HG03045 (cell line): ENCODE data around the gene NDUFA12.
"Not testable (repeated sequence)": the region's sequence is repeated elsewhere in the genome, so short reads cannot be mapped to it uniquely, and the experiment has no call there.

ENCODE experiments used
- ATAC-seq: cut with Tn5 transposase; IDR thresholded peaks from one replicate; pipeline ENCODE4 v1.9.1; 2021; ENCODE audit warnings: mild to moderate bottlenecking, moderate library complexity; ENCODE audit not compliant: unreplicated experiment

NDUFA12 gene

DNA sequence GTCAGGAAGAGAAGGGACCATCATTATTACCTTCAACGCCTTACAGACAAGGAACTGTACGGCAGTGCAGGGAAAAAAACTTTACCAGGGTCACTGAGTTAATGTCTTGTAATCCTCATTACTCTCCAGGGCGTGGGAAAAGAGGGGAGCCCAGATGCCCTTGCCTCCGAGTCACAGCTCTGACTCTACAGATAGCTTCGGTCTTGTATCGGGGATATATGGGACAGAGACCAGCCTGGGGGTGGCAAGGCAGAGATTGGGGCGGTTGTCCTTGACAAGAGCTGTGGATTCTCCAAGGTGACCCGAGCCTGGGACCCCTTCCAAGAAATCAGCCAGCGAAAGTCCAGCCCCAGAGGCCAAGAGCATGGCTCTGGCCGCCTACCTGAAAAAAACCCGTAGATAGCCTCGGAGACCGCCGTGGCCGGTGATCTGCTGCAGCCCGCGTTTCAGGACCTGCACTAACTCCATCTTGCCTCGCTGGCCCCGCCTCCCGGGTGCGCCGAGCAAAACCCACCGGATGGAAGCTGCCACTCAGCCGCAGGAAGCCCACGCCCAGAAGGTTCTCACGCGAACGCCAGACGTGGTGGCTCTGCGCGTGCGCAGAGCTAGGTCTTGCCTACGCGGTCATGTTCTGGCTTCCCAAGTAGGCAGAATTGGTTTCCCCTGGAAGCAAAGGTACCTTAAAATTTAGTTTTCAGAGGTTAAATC is at the start of gene NDUFA12:
NDUFA12 (minus strand) TSS at position 485 of the 708 bp plus-strand sequence; CDS start at position 468, 17 bp downstream.
- peak; percentile 99 for ATAC-seq

- no peak for ATAC-seq
These were observed 47.7 kb upstream of the NDUFA12 start for GRCh38 chr12:95051241-95051640.

DNA sequence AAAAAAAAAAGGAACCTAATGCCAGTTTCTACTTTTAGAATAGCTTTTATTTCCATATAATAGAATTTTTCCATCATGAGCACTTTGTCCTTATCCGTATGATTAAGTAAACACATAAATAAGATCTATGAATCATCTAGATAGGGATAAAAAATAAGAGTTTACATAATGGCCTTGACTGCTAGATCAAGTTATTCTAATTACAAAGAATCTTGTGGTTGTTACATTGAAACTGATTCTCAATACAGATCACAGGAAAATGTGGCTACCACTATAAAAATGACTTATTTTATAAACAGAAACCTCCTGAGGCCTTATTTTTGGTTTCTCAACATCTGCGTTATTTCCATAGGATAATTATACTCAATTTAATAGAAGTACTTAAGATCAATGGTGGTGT is 34.4 kb upstream of the NDUFA12 start:
- ATAC-seq: no peak

DNA sequence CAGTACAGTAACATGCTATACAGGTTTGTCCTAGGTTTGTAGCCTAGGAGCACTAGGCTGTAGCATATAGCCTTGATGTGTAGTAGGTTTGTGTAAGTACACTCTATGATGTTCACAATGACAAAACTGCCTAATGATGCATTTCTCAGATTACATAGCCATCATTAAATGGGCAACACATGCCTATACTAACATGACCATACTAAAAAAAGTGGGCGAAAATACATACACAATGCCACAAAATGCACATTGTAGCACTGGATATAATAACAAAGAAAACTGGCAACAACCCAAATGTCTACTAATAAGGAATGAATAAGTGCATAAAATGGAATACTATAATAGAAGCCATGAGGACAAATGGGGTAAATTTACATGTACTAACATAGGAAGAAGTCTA is 31.3 kb upstream of the NDUFA12 start:
- no peak for ATAC-seq

GRCh38 chr12:95022477-95022876 is 19.0 kb upstream of the NDUFA12 start:
- no peak for ATAC-seq

DNA sequence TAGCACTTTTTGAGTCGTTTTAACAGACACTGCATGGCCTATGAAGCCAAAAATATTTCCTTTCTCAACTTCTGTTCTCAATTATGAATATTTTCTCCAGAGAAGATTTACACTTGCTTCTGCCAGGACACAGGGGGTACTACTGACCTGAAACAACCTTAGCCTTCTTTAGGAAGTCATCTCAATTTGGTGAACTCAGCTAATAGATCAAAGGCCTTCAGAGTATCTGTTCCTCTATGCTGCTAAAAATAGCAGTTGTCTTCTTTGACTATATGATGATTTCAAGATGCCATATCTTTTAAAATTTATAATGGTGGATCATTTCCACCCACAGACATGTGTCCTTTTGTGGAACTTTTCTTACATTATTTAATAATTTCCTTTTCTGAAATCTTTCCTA is 14.0 kb upstream of the NDUFA12 start:
- no peak for ATAC-seq

GRCh38 chr12:95016120-95016519 is 12.6 kb upstream of the NDUFA12 start:
- ATAC-seq: no peak

GRCh38 chr12:95014554-95014953 is 11.1 kb upstream of the NDUFA12 start:
- no peak for ATAC-seq

DNA sequence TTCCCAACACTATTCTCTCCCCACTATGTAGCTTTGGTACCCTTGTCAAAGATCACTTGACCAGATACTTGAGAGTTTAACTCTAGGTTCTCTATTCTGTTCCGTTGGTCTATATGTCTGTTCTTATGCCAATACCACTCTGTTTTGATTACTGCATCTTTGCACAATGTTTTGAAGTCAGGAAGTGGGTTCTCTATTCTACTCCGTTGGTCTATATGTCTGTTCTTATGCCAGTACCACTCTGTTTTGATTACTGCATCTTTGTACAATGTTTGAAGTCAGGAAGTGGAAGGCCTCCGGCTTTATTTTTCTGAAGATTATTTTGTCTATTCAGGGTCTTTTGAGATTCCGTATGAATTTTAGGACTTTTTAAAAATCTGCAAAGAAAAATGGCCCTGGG is 2.7 kb upstream of the NDUFA12 start:
- ATAC-seq: no peak

DNA sequence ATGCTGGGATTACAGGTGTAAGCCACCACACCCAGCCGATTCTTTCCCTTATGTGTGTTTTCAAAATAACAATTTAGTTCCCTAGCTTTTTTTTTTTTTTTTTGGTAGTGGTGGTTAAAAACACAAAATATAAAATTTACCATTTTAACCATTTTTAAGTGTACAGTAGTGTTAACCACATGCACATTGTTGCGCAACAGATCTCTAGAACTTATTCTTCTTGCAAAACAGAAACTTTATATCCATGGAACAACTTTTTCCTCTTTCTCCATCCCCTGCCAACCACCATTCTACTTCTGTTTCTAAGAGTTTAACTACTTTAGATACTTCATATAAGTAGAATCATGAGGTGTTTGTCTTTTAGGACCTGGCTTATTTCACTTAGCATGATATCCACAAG is 1.1 kb upstream of the NDUFA12 start:
- ATAC-seq: no peak

- ATAC-seq: no peak
These were observed 400 bp upstream of the NDUFA12 start for GRCh38 chr12:95003921-95004272.

- ATAC-seq: no peak
These were observed 743 bp downstream of the NDUFA12 start for GRCh38 chr12:95002754-95003153.

DNA sequence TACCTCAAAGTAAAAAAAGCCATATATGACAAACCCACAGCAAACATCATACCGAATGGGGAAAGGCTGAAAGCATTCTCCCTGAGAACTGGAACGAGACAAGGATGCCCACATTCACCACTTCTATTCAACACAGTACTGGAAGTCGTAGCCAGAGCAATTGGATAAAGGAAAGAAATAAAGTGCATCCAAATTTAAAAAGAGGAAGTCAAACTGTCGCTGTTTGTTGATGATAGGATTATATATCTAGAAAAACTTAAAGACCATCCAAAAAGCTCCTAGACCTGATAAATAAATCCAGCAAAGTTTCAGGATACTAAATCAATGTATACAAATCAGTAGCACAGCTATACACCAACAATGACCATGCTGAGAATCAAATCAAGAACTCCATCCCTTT is 5.2 kb downstream of the NDUFA12 start:
- ATAC-seq: no peak

DNA sequence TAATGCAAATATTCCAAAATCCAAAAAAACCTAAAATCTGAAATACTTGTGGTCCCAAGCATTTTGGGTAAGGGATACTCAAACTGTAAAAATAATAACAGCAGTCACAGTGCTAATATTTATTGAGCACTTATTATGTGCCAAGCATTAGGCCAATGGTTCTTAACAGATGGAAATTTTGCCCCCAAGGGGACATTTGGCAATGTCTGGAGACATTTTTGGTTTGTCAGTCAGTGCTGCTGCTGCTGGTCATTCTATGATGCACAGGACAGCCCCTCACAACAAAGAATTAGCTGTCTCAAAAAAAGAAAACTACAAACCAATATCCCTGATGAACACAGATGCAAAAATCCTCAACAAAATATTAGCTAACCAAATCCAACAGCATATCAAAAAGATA is 5.8 kb downstream of the NDUFA12 start:
- no peak for ATAC-seq

DNA sequence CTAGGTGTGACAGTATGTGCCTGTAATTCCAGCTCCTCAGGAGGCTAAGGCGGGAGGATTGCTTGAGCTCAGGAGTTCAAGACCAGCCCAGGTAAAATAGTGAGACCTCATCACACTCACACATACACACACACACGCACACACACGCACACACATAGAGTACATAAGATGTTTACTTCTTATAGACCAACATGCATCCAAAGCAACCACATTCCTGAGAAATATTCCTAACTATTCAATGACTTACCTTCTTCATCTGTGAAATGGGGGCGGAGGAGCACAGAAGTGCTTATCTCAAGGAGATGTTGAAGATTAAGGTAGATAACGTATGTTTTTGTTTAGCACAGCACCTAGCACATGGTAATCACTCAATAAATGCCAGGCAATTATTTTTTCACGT is 6.4 kb downstream of the NDUFA12 start:
- no peak for ATAC-seq

- no peak for ATAC-seq
These were observed 9.2 kb downstream of the NDUFA12 start for GRCh38 chr12:94994312-94994711.

GRCh38 chr12:94993855-94994254 is 9.6 kb downstream of the NDUFA12 start:
- ATAC-seq: not testable (repeated sequence)

GRCh38 chr12:94990222-94990621 is 13.3 kb downstream of the NDUFA12 start:
- ATAC-seq: no peak

DNA sequence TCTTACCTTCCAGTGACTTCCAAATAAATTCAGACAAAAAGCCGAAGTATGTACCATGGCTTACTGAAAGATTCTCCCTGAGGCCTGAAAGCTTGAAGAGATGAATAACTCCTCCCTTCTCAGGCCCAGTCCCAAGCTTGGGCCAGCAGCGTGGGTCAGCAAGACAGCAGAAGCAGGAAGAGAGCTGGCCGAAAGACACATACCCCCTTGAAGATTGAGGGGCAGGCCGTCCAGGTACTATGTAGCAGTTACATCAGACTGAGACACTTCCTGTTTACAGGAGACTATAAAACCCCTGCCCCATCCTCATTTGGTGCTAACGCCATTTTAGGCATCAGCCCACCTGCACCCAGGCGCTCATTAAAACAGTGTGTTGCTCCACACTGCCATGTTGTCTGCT is 15.0 kb downstream of the NDUFA12 start:
- ATAC-seq: no peak

DNA sequence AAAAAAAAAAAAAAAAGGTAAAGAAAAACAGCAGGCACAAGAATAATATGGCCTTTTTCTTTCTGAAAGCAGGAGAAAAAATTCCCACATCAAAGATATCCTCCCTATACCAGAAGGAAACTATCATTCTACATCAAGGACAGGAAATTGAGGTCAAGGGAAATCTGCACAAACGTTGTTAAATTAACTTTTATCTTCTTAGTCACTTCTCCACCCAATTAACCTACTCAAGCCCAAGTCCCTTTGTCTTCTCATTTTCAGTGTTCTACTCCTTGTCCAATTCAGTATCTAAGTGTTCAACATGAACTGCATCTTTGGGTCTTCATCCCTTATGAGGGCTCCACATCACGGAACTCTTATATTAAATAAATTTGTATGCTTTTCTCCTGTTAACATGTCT is 15.7 kb downstream of the NDUFA12 start:
- no peak for ATAC-seq

GRCh38 chr12:94987076-94987669 is 16.3 kb downstream of the NDUFA12 start:
- no peak for ATAC-seq

GRCh38 chr12:94985099-94985498 is 18.4 kb downstream of the NDUFA12 start:
- not testable (repeated sequence) for ATAC-seq

DNA sequence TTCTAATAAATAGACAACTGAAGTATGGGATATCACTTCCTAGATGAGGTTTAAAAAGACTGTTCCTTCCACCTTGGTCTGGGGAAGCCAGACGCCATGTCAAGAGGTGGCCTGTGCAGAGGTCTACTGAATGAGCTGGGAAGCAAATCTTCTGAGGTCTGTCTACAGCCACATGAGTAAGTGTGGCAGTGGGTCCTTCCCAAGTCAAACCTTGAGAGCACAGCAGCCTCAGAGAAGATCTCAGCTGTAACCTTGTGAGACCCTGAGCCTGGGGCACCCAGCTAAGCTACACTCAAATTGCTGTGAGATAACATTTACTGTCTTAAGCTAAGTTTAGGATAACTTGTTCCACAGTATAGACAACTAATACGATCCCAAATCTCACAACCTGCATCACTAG is 20.2 kb downstream of the NDUFA12 start:
- ATAC-seq: no peak
